HG02981 (cell line): Measurements from ENCODE around the gene LHX5.
"Not testable (repeated sequence)": the region's sequence is repeated elsewhere in the genome, so short reads cannot be mapped to it uniquely, and the experiment has no call there.

Experiments used
- ATAC-seq: cut with Tn5 transposase; IDR thresholded peaks from one replicate; pipeline ENCODE4 v1.9.1; 2021; ENCODE audit warnings: mild to moderate bottlenecking, moderate library complexity; ENCODE audit not compliant: unreplicated experiment

The LHX5 gene

DNA sequence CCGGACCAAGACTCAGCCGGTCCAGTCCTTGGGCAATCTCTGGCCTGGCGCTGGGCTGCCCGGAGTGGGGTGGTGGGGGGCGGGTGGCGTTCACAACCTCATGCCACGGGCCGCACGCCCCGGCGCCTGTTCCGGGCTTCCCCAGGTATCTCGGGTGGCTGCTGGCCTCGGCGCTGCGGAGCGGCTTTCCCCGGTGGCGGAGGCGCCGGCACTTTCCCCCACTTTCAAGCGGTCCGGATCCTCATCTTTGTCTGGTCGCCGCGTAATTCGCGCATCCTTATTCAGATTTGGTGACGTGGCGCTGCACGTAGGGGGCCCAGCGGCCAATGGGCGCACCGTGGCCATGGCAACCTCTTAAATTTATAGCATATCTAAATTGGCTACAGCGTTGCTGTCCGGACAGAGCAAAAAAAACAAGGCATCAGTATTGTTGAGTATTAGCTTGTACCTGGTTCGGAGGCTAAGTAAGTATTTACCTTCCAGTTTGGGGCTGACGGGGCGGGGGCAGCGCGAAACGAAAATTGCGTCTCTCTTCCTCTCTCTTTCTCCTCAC, at the start of gene LHX5:
TSS of gene LHX5 (minus strand) at position 253 of the 553 bp plus-strand sequence. CDS start 373 bp downstream, outside the sequence.
- no peak for ATAC-seq

GRCh38 chr12:113519464-113520307, 48.0 kb upstream of the LHX5 start:
- ATAC-seq = no peak

DNA sequence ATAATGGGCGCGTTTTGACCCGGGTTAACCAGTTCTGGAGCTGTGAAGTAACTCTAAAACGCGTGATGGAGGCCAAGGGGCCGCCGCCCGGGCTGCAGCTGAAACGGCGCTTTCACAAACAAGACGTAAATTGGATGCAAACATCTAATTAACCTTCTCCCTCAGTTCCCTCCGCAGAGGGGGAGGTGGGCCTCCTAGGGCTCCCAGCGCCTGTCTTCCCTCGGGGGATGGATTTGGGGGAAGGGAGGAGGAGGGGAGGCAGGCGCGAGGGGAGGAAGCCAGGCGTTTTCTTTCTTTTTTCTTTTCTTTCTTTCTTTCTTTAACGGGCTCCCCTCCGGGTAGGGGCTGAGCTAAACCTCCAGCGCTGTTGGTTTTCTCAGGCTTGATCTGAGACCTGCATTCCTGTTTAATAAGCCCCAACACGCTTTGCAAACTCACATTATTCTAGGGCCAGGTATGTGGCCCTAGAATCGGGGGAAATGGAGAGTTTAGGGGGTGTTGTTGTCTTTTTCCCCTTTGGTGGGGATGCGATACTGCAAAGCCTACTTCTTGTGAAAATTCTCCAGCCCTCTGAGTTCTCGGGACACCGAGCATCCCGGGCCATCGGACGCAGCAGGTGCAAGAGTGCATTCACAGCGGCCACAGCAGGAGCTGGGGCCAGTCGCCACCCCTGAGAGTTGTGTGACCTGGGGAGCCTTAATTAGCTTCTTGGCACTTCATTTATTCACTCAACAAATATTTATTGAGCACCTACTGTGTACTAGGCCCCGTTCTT, 43.6 kb upstream of the LHX5 start:
- no peak for ATAC-seq

- no peak for ATAC-seq
Observed at GRCh38 chr12:113514602-113515001, 42.9 kb upstream of the LHX5 start.

GRCh38 chr12:113512568-113512967, 40.9 kb upstream of the LHX5 start:
- no peak for ATAC-seq

DNA sequence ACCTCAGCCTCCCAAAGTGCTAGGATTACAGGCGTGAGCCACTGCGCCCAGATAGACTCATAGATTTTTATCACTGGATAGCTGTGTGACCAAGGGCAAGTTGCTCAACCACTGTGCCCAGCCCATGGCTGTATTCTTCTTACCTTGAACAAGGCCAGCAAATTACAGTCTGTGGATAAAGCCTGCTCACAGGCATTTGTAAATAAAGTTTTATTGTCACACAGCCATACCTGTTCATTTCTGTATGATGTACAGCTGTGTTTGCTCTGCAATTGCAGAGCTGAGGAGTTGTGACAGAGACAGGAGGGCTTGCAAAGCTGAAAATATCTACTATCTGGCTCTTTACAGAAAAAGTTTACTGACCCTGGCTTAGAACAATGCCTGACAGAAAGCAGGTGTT, 35.2 kb upstream of the LHX5 start:
- ATAC-seq = no peak

DNA sequence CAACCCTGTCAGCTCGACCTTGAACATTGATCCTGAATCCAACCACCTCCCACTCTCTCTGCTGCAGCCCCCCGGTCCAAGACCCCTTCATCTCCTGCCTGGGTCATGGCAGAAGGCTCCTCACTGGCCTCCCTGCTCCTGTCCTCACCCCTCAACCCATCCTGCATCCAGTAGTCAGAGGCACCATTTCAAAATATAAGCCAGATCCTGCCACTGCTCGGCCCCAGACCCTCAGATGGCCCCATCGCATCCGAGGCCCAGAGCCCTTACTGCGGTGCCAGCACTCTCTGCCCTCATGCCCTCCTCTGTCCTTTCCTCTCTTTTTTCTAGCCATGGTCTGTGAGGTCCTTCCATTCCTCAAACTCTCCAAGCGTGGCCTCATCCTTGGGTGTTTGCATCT, 34.3 kb upstream of the LHX5 start:
- no peak for ATAC-seq

DNA sequence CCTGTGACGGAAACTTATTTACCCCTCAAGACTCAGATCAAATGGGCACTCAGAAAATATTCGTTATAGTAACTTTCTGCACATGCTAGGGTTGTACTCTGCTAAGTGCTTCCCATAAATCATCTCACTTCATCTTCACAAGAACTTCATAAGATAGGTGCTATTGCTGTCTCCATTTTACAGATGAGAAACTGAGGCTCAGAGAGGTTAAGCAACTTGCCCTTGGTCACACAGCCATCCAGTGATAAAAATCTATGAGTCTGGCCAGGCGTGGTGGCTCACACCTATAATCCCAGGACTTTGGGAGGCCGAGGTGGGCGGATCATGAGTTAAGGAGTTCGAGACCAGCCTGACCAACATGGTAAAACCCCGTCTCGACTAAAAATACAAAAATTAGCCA, 33.2 kb upstream of the LHX5 start:
- no peak for ATAC-seq

DNA sequence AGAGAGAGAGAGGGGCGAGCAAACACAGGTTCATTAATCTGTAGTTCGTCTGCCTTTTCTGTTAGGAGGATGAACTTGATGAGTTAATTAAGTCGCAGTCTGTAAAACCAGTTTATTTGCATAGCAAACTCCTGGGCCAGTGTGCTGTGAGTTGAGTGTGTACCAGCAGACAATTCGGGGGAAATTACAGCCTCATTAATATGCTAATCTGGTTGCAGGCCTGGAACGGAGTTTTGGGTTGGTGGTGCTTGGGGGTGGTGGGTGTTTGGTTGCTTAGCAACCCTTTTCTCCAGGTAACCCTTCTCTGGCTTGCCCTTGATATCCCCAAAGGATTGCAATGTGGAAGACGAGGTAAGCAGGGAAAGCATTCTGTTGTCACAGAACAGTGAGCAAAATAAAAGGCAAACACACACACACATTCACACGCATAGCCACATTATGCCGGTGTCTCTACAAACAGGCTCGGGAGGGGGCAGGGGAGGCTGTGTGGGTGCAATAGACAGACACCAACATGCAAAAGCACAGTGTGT, 29.2 kb upstream of the LHX5 start:
- ATAC-seq = no peak

GRCh38 chr12:113500306-113500675, 28.6 kb upstream of the LHX5 start:
- ATAC-seq = no peak

DNA sequence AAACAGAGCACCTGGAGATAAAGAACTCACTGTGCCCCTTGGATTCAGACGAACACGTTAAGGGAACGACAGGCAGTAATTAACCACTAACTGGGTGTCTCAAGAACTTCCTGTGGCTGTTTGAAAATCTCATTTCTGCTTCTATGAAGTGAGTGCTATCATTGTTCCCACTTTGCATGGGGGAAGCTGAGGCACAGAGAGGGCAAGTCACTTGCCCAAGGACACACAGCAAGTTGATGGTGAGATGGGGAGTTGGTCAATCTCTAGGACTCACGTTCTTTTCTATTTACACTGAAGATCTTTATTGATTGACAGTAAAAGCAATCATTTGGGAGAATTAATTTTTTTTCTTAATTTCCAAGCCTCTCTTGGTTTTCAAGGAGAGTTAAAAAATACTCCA, 26.8 kb upstream of the LHX5 start:
- no peak for ATAC-seq

- ATAC-seq = no peak
Observed at GRCh38 chr12:113497693-113498092, 26.0 kb upstream of the LHX5 start.

- not testable (repeated sequence) for ATAC-seq
Observed at GRCh38 chr12:113495941-113496340, 24.3 kb upstream of the LHX5 start.

- ATAC-seq = no peak
Observed at GRCh38 chr12:113488322-113488721, 16.7 kb upstream of the LHX5 start.

DNA sequence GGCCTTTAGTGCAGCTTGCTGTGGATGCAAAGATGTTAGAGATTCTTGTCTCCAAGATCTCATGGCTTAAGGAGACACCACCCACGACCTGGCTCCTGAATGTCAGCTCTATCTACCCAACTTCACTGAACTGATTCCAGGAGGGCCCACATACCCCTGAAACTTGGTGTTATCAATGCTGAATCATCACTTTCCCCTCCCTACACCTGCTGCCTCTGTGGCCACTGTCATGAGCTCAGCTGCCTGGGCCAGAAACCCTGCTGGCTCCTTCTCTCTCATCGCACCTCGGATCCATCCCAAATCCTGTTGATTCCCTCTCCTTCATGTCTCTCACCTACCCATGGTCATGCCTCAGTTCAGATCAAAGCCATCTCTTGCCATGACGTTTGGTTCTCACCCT, 15.1 kb upstream of the LHX5 start:
- no peak for ATAC-seq

DNA sequence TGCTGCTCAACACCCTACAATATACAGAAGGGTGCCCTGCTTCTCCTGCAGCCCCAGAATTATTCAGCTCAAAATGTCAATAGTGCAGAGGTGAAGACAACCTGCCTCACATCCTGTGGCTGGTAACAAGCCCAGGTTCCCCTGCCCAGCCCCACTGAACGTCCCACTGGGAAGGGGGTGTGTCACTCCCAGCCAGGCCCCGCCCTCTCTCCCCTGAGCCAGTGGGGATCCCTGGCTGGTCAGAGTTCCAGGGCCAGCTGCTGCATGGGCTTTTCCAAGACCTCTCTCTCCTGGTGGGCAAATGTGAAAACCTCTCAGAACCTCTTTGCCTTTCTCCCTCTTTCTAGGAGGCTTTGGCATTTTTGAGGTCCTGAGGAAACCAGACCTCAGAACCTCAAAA, 13.7 kb upstream of the LHX5 start:
- no peak for ATAC-seq

DNA sequence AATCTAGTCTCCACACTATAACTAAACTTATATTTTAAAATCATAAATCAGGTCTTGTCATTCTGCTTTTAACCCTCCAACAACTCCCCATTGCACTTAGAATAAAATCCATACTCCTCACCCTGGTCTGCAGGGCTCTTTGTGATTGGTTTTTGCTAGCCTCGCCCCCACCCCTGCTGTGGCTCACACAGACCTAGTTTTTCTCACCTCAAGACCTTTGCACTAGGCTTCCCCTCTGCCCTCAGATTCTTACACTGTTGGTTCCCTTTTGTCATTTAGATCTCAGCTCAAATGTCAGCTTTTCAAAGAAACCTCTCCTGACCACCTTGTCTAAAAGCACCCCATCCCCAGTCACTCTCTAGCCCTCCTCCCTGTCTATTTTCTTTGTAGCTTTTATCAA, 10.7 kb upstream of the LHX5 start:
- no peak for ATAC-seq

DNA sequence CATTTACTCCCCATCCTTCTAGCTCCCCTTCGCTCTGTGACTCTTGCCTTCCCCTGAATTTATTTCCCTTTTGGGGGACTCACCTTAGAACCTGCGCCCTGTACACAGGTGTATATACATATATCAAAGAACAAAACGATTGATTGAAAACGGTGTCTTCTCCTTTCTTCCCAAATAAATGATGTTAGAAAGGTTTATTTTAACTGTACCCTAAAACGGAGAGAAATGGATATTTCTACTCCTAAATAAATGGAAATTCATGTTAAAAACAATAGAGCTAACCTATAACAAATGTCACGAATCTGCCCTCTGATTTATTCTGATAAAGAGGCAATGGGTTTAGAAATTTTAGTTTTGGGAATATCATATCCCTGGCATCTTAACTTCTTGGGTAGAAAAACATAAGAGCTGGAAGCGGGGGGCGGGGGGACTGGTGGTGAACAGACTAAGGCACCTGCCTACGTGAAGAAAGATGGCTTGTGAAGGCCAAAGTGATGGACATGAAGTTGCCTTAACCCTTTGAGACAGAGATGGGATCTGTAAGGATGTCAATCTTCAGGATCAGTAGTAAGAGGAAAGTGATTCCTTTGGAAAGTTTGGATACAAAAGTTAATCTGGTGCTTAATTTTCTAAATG, 8.8 kb upstream of the LHX5 start:
- no peak for ATAC-seq

GRCh38 chr12:113479590-113480335, 8.1 kb upstream of the LHX5 start:
- ATAC-seq = no peak

GRCh38 chr12:113479216-113479589, 7.5 kb upstream of the LHX5 start:
- ATAC-seq = no peak
